Measurements from ENCODE around the gene SELENOH.
"Not testable (repeated sequence)": the region's sequence is repeated elsewhere in the genome, so short reads cannot be mapped to it uniquely, and the experiment has no call there.

SELENOH gene

DNA sequence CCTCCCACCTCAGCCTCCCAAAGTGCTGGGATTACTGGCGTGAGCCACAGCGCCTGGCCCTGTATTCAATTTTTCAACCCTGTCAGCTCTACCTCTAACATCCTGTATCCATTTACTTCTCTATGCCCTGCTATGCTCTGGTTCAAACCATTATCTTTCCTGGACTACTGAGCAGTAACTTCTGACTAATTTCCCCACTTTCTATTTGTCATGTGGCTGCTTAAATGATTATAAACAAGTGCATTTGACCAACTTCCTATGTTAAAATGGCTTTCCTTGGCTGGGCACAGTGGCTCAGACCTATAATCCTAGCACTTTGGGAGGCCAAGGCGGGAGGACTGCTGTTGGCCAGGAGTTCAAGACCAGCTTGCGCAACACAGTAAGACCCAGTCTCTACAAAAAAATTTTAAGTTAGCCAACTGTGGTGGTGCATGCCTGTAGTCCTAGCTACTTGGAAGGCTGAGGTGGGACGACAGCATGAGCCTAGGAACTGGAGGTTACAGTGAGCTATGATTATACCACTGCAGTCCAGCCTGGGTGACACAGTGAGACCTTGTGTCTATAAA is 31.4 kb upstream of the SELENOH start:
- no peak for DNase-seq (ENCODE audit: extremely low read depth, low read depth)
- H3K4me3 ChIP-seq (replicated peaks; ENCODE audit: low read depth, low read length), result no peak overlapping the region
- TF ChIP-seq, protein P1, sequence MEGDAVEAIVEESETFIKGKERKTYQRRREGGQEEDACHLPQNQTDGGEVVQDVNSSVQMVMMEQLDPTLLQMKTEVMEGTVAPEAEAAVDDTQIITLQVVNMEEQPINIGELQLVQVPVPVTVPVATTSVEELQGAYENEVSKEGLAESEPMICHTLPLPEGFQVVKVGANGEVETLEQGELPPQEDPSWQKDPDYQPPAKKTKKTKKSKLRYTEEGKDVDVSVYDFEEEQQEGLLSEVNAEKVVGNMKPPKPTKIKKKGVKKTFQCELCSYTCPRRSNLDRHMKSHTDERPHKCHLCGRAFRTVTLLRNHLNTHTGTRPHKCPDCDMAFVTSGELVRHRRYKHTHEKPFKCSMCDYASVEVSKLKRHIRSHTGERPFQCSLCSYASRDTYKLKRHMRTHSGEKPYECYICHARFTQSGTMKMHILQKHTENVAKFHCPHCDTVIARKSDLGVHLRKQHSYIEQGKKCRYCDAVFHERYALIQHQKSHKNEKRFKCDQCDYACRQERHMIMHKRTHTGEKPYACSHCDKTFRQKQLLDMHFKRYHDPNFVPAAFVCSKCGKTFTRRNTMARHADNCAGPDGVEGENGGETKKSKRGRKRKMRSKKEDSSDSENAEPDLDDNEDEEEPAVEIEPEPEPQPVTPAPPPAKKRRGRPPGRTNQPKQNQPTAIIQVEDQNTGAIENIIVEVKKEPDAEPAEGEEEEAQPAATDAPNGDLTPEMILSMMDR (IDR thresholded peaks at IDR 0.05; ENCODE audit: low read depth, low read length, missing control alignments), result no peak

DNA sequence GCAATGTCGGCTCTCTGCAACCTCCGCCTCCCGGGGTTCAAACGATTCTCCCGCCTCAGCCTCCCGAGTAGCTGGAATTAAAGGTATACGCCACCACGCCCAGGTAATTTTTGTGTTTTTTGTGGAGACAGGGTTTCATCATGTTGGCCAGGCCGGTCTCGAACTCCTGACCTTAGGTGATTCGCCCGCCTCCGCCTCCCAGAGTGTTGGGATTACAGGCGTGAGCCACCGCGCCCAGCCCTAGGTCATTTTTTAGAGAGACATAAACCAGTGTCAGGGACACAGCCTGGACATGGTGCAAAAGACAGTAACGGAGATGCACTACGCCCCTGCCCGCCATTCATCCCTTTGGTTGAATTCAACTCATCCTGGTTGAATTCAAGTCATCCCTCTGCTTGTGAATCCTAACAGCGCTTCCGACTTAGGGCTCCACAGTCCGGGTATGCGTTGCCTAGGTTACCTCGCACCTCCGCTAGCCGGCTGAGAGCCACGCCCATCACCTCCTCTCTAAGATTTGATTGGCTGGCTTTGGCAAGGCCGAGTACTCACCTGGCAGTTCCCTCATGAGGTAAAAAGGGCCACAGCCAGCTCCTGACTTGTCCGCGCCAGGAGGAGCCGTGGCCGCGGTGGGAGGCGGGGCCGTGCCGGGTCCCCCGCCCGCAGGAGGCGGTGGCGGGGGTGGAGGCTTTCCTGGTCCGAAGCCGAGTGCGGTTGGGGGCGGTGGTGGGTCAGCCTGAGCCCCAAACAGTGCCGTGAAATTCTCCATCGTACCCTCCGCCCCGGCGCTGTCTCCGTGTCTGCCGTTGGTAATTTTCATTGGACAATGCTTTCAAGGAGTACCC is 29.7 kb upstream of the SELENOH start, which contains the start of gene MED19:
Gene MED19, minus strand, starts transcription at position 802 of the 842 bp plus-strand sequence. Its CDS starts 36 bp downstream, at position 766.
- DNase-seq (ENCODE audit: extremely low read depth, low read depth), result peak; percentile 49
- TF ChIP-seq, protein P1 (IDR thresholded peaks at IDR 0.05; ENCODE audit: low read depth, low read length, missing control alignments), result no peak
- H3K4me3 ChIP-seq (replicated peaks; ENCODE audit: low read depth, low read length), result peak within 1 kb of the TSS; percentile 100

DNA sequence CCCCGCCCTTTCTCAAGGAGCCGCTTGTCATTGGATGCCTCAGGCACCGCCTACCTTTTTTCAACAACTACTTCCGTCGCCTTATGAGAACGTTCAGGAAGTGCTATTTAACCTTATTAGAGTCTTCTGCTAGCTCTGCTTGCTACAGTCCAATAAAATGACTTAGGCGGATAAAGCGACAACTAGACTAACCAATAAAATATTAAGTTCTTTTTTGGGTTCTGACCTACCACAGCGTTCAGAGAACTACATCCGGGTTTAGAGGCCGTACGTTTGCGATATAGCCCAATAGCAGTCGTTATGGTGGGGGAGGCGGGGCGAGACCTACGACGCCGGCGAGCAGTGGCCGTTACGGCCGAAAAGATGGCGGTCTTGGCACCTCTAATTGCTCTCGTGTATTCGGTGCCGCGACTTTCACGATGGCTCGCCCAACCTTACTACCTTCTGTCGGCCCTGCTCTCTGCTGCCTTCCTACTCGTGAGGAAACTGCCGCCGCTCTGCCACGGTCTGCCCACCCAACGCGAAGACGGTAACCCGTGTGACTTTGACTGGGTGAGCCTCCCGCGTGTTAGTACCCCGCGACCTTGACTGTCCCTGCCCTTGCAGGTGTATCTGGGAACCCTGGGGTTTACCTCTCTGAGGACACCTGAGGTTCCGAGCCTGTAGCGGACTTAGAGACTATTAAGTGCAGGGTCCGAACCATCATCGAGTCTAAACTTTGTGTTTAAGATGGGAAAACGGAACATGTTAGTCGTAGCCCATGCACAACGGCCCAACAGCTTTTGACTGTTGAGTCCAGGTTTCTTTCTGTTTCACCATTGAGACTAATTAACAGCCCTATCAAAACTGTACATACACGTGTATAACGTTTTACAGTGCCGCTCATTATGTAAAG is 28.8 kb upstream of the SELENOH start, which contains the start of gene TMX2:
Gene TMX2, plus strand, starts transcription at position 338 of the 895 bp plus-strand sequence. Its CDS starts 26 bp downstream, at position 364.
- peak; percentile 99 for DNase-seq (ENCODE audit: extremely low read depth, low read depth)
- TF ChIP-seq, protein P1 (IDR thresholded peaks at IDR 0.05; ENCODE audit: low read depth, low read length, missing control alignments), result no peak
- peak within 1 kb of the TSS; percentile 100 for H3K4me3 ChIP-seq (replicated peaks; ENCODE audit: low read depth, low read length)

DNA sequence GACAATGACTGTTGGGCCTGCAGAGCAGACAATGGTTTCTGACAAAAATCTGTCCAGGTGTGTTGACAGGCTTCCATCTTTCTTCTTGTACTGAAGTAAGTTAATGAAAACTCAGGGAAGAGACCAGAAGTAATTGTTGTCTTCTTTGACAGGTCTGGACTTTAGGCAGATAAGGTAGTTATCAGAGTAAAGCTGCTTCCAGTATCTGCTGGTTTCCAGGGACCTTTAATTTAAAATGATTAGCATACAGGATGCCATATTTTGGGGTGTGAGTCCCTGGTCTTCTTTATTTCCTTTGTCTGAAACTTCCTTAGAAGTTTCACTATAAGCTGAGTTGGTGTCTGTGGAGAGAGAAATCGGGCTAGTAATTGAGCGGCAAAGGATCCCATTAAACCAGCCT is 27.5 kb upstream of the SELENOH start:
- no peak for DNase-seq (ENCODE audit: extremely low read depth, low read depth)
- peak overlapping the region; percentile 100 for H3K4me3 ChIP-seq (replicated peaks; ENCODE audit: low read depth, low read length)
- TF ChIP-seq, protein P1 (IDR thresholded peaks at IDR 0.05; ENCODE audit: low read depth, low read length, missing control alignments), result no peak

DNA sequence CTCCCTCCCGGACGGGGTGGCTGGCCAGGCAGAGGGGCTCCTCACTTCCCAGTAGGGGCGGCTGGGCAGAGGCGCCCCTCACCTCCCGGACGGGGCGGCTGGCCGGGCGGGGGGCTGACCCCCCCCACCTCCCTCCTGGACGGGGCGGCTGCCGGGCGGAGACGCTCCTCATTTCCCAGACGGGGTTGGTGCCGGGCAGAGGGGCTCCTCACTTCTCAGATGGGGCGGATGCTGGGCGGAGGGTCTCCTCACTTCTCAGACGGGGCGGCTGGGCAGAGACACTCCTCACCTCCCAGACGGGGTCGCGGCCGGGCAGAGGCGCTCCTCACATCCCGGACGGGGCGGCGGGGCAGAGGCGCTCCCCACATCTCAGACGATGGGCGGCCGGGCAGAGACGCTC is 24.6 kb upstream of the SELENOH start:
- not testable (repeated sequence) for H3K4me3 ChIP-seq (replicated peaks; ENCODE audit: low read depth, low read length); DNase-seq (ENCODE audit: extremely low read depth, low read depth)

DNA sequence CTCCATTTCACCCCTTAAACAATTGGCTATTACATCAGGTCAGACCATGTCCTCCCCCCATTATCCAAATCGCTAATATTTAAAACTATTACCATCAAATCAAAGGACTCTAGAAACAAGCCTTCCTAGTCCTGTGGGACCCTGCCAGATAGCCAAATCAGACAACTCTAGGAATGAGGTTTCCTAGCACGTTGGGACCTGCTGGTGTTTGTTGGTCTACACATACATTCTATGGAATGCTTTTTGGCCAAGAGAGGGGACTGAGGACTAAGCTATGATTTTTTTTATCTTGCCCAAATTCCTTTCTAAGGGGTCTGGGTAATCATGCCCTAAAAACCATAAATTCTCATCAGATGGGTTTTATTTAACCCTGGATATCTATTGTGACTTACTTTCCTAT is 14.1 kb upstream of the SELENOH start:
- DNase-seq (ENCODE audit: extremely low read depth, low read depth), result no peak
- TF ChIP-seq, protein P1 (IDR thresholded peaks at IDR 0.05; ENCODE audit: low read depth, low read length, missing control alignments), result no peak
- no peak overlapping the region for H3K4me3 ChIP-seq (replicated peaks; ENCODE audit: low read depth, low read length)
